ENCODE measurements around the gene MYH2. TPM values are rescaled to one million over a fixed set of nuclear protein-coding genes. Genes with fewer than 3 reads are reported as not detected.

MYH2 gene
- polyA plus RNA-seq, 1 of the 3 experiments (the other 2 are of a cell fraction), result 0.10 TPM

- Histone ChIP-seq H2AFZ (ENCODE audit: low read depth) (no peak overlapping the region), H3K4me3 (ENCODE audit: low read depth in 2 of 2, low read length in 1 of 2) (no peak overlapping the region), H3K9me3 (no peaks in the 10 kb centered on the region), H3F3A (replicated peaks; ENCODE audit: insufficient read depth) (no peaks in the 10 kb centered on the region), H3K79me2 (ENCODE audit: insufficient read depth) (no peaks in the 10 kb centered on the region), H3K4me1 (ENCODE audit: control insufficient read depth in 1 of 2, insufficient read depth in 2 of 2, low read depth in 1 of 2, low read length in 1 of 2) (no peaks in the 10 kb centered on the region), H3K4me2 (no peak overlapping the region), H3K36me3 (replicated peaks in 1 of 2; ENCODE audit: control insufficient read depth in 1 of 2, insufficient read depth in 2 of 2, low read length in 1 of 2) (no peaks in the 10 kb centered on the region), H3K27me3 (ENCODE audit: insufficient read depth) (peaks cover 26% of the 10 kb centered on the region; the same call in 1 of the 2 replicates), H3K9me2 (no peaks in the 10 kb centered on the region), H4K20me1 (ENCODE audit: insufficient read depth) (no peaks in the 10 kb centered on the region), H3K9ac (no peak overlapping the region), H3K27ac (ENCODE audit: low read depth in 2 of 2, low read length in 1 of 2) (no peak overlapping the region)
- POLR2A ChIA-PET, result no interaction called here
- no peak for TF ChIP-seq REST (IDR thresholded peaks at IDR 0.05; ENCODE audit: low read depth, low read length)
- no peak for TF ChIP-seq GABPA (IDR thresholded peaks at IDR 0.05; ENCODE audit: low read depth)
- no peak for TF ChIP-seq FOXJ3 (CRISPR knock-in tag; IDR thresholded peaks at IDR 0.05)
- TF ChIP-seq EP300 (IDR thresholded peaks at IDR 0.05; ENCODE audit: borderline replicate concordance in 1 of 2, low read depth in 1 of 2, low read length in 1 of 2), result no peak
- TF ChIP-seq CHD2 (IDR thresholded peaks at IDR 0.05; ENCODE audit: low read length, partially characterized antibody), result no peak
- no peak for TF ChIP-seq SMC3 (IDR thresholded peaks at IDR 0.05; ENCODE audit: low read depth, low read length)
- TF ChIP-seq SIN3A (IDR thresholded peaks at IDR 0.05; ENCODE audit: borderline replicate concordance, low read depth, low read length), result no peak
- no peak for TF ChIP-seq NRF1 (IDR thresholded peaks at IDR 0.05; ENCODE audit: low read depth, low read length)
- TF ChIP-seq, protein P1, sequence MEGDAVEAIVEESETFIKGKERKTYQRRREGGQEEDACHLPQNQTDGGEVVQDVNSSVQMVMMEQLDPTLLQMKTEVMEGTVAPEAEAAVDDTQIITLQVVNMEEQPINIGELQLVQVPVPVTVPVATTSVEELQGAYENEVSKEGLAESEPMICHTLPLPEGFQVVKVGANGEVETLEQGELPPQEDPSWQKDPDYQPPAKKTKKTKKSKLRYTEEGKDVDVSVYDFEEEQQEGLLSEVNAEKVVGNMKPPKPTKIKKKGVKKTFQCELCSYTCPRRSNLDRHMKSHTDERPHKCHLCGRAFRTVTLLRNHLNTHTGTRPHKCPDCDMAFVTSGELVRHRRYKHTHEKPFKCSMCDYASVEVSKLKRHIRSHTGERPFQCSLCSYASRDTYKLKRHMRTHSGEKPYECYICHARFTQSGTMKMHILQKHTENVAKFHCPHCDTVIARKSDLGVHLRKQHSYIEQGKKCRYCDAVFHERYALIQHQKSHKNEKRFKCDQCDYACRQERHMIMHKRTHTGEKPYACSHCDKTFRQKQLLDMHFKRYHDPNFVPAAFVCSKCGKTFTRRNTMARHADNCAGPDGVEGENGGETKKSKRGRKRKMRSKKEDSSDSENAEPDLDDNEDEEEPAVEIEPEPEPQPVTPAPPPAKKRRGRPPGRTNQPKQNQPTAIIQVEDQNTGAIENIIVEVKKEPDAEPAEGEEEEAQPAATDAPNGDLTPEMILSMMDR (IDR thresholded peaks at IDR 0.05), result no peak
- no peak for TF ChIP-seq FOSL2 (IDR thresholded peaks at IDR 0.05; ENCODE audit: borderline replicate concordance, low read depth)
- TF ChIP-seq TEAD4 (IDR thresholded peaks at IDR 0.05; ENCODE audit: borderline replicate concordance, insufficient read depth), result no peak
- CTCF ChIA-PET, result interaction anchor here (1.5 to 2.3 kb wide), 2 partner anchors 29 to 32 kb away, joined by 4 to 8 read pairs; no protein-coding TSS in a partner anchor
- 3% methylated on average over 9 of the region's 9 CpGs for WGBS (ENCODE audit: low lambda C conversion rate)
- no peak for DNase-seq
Observed at GRCh38 chr17:10585529-10585928, 36.1 kb upstream of the MYH2 start.

DNA sequence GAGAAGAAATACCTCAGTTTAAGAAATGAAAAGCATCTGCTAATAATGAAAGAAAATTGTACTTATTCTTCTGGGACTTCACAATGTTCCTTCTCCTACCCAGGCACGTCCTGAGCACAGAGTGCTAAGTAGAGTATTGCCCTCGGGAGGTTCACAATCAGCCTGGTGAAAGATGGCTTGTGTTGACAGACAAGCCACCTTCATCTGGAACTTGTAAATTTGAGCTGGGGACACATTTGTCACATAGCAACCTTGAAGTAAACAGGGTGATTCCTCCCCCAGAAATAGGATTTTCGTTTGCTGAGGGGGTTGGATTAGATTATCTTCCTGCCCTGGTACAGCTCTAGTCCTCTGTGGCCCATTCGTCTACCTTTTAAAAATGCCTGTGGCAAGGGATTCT lies 34.4 kb upstream of the MYH2 start:
- Histone ChIP-seq H3K4me3 (ENCODE audit: low read depth in 2 of 2, low read length in 1 of 2) (no peak overlapping the region), H3K27ac (ENCODE audit: low read depth in 2 of 2, low read length in 1 of 2) (no peak overlapping the region), H3K4me2 (no peak overlapping the region), H3K79me2 (ENCODE audit: insufficient read depth) (no peaks in the 10 kb centered on the region), H3K36me3 (replicated peaks in 1 of 2; ENCODE audit: control insufficient read depth in 1 of 2, insufficient read depth in 2 of 2, low read length in 1 of 2) (no peaks in the 10 kb centered on the region), H3K9ac (no peak overlapping the region), H2AFZ (ENCODE audit: low read depth) (no peak overlapping the region), H3K9me3 (no peaks in the 10 kb centered on the region), H3K9me2 (no peaks in the 10 kb centered on the region), H3K4me1 (ENCODE audit: control insufficient read depth in 1 of 2, insufficient read depth in 2 of 2, low read depth in 1 of 2, low read length in 1 of 2) (no peaks in the 10 kb centered on the region), H3F3A (replicated peaks; ENCODE audit: insufficient read depth) (no peaks in the 10 kb centered on the region), H4K20me1 (ENCODE audit: insufficient read depth) (no peaks in the 10 kb centered on the region), H3K27me3 (ENCODE audit: insufficient read depth) (peaks cover 13% of the 10 kb centered on the region; the same call in 1 of the 2 replicates)
- WGBS (ENCODE audit: low lambda C conversion rate), result 3% methylated on average over 4 of the region's 4 CpGs
- TF ChIP-seq FOXJ3 (CRISPR knock-in tag; IDR thresholded peaks at IDR 0.05) (no peak), ELF1 (IDR thresholded peaks at IDR 0.05) (no peak), POLR2AphosphoS5 (IDR thresholded peaks at IDR 0.05; ENCODE audit: low read depth, low read length) (no peak), JUND (IDR thresholded peaks at IDR 0.05) (no peak), TAF1 (IDR thresholded peaks at IDR 0.05; ENCODE audit: borderline replicate concordance, low read depth, low read length) (no peak), TCF12 (IDR thresholded peaks at IDR 0.05) (no peak), EP300 (IDR thresholded peaks at IDR 0.05; ENCODE audit: borderline replicate concordance in 1 of 2, low read depth in 1 of 2, low read length in 1 of 2) (no peak), NRF1 (IDR thresholded peaks at IDR 0.05; ENCODE audit: low read depth, low read length) (no peak), YY1 (IDR thresholded peaks at IDR 0.05; ENCODE audit: low read depth) (no peak)
- TF ChIP-seq, protein P1 (IDR thresholded peaks at IDR 0.05), result no peak
- TF ChIP-seq, protein P2, sequence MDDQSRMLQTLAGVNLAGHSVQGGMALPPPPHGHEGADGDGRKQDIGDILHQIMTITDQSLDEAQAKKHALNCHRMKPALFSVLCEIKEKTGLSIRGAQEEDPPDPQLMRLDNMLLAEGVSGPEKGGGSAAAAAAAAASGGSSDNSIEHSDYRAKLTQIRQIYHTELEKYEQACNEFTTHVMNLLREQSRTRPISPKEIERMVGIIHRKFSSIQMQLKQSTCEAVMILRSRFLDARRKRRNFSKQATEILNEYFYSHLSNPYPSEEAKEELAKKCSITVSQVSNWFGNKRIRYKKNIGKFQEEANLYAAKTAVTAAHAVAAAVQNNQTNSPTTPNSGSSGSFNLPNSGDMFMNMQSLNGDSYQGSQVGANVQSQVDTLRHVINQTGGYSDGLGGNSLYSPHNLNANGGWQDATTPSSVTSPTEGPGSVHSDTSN (IDR thresholded peaks at IDR 0.05), result no peak
- ChIA-PET POLR2A (no interaction called here), CTCF (interaction anchor here (0.6 to 2.3 kb wide), 2 partner anchors 31 to 267 kb away, joined by 3 to 8 read pairs; no protein-coding TSS in a partner anchor)
- no peak for DNase-seq
